Glomerular visceral epithelial cell (primary cell): ENCODE data around the gene OR5AU1.
"Not testable (repeated sequence)": the region's sequence is repeated elsewhere in the genome, so short reads cannot be mapped to it uniquely, and the experiment has no call there.

Source experiments
- DNase-seq: peaks from one replicate; pipeline ENCODE4 v3.0.0-alpha.2; 2016; ENCODE audit errors: extremely low spot score

The OR5AU1 gene

DNA sequence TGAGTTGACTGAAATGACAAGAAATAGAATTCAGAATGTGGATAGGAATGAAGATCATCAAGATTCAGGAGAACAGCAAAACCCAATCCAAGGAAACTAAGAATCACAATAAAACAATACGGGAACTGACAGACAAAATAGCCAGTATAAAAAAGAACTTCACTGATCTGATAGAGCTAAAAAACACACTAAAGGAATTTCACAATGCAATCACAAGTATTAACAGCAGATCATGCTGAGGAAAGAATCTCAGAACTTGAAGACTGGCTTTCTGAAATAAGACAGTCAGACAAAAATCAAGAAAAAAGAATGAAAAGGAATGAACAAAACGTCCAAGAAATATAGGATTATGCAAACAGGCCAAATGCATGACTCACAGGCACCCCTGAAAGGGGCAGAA is 15.3 kb upstream of the OR5AU1 start:
- DNase-seq: no peak

DNA sequence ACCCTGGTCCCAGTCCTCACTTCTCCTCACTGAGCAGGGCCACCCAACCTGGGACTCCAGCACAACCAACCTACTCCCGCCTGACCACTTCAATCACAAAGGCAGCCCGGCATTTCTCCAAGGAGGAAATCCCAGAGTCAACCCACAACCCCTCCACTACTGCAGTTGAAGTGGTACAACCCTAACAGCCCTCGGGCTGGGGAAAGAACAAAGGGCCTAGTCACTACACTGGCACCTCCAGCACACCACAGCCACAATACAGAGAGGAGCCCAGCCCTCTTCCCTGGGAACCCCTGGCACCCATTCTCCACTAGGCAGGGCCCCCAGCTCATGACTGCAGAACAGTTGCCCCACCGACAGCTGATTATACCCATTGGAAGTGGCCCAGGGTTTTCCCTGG is 13.7 kb upstream of the OR5AU1 start:
- no peak for DNase-seq

- peak; percentile 23 for DNase-seq
Observed at GRCh38 chr14:21168055-21168454, 12.2 kb upstream of the OR5AU1 start.

GRCh38 chr14:21165670-21166069 is 9.8 kb upstream of the OR5AU1 start:
- not testable (repeated sequence) for DNase-seq

DNA sequence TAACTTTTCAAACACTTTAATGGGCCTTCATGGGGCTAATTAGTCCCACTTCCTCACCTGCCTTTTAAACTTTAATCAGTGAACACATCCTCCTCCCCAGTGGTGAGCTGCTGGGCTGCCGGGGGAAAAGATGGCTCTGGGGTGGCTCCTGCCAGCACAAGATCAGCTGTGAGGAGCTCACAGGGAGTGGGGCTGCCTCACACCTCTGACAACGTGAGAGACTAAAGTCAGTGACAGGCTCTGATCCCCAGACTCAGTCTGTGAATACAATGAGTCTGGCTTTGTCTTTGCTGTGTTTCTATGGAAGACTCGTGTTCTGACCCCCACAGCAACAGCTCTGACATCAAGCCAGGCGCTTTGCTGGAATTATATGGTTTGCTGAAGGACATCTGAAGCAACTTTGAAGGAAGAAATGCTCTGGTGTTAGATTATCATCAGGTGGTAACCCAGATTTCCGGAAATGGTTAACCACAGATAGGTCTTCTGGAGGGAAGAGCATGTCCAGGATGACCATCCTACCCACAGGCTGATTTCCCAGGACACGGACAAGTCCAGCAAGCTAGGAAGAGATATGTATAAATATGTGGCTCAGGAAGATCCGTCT is 9.2 kb upstream of the OR5AU1 start:
- peak; percentile 25 for DNase-seq

DNA sequence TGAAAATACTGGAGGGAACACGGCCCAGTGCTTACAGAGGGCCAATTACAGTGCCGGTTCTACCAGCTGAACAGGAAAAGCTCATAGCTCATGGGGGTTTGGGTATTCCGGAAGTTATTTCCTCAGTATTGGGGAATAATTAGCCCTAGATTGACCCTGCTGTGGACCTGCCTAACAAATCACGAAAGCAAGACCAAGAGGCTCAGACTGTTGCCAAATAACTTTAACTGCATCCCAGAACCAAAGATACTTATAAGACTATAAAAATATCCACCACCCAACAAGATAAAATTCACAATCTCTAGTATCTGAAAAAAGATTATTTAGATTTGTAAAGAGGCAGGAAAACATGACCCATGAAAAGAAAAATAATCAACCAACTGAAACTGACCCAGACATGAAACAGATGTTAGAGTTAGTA is 8.0 kb upstream of the OR5AU1 start:
- no peak for DNase-seq

GRCh38 chr14:21162081-21162480 is 6.2 kb upstream of the OR5AU1 start:
- no peak for DNase-seq

GRCh38 chr14:21160061-21160610 is 4.3 kb upstream of the OR5AU1 start:
- no peak for DNase-seq

DNA sequence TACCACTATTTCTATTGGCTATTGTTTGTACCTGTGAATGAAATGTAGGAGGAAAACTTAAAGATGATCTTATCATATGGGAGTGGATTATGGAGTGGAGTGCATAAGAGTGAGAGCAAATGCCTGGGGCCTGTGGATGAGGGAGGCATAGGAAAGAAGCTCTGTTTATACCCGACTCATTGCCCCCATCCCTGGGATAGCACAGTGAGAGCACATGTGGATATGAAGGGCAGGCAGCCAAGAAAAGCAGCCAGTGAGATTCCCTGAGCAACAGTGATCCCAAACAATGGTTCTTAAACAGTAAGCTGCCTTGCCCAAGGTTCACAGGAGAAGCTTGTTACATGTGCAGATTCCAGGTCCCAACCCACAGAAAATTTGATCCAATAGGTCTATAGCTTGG is 2.3 kb upstream of the OR5AU1 start:
- DNase-seq: peak; percentile 16

GRCh38 chr14:21149641-21150367 is 6.1 kb downstream of the OR5AU1 start:
- no peak for DNase-seq

GRCh38 chr14:21145437-21145836 is 10.4 kb downstream of the OR5AU1 start:
- DNase-seq: no peak

- no peak for DNase-seq
Observed at GRCh38 chr14:21142357-21142756, 13.5 kb downstream of the OR5AU1 start.

DNA sequence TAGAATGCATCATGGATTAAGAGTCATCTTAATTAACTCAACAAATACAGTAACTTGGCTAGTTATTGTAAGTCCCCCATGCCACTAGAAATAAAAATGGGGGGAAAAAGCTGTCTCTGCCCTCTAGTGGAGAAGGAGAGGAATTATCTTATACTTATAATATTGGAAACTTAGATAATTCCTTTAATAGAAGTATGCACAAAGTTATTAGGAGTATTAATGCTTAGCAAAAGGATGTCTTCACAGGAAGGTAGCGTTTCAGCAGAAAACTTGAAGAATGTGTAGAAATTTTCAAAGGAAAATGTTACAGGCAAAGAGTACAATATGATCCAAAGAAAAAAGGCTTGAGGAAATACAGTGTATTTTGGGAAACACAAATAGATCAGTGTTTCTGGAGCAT is 19.8 kb downstream of the OR5AU1 start:
- peak; percentile 11 for DNase-seq

DNA sequence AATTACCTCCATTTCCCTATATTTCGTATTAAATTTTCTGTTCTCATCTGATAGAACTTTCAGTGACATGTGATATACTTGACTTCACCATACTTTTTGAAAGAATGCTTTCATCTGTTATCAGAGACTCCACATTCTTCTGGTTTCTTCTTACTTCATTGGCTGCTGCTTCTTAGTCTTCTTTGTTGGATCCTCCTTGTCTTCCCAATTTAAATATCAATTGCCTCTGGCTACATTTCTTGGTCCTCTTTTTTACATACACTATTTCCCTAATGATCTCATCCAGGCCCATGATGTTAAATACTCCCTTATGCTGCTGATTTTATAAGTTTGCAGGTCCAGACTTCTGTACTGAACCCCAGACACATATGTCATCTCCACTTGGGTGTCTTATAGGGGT is 22.0 kb downstream of the OR5AU1 start:
- no peak for DNase-seq

- DNase-seq: no peak
Observed at GRCh38 chr14:21123429-21123828, 32.4 kb downstream of the OR5AU1 start.

DNA sequence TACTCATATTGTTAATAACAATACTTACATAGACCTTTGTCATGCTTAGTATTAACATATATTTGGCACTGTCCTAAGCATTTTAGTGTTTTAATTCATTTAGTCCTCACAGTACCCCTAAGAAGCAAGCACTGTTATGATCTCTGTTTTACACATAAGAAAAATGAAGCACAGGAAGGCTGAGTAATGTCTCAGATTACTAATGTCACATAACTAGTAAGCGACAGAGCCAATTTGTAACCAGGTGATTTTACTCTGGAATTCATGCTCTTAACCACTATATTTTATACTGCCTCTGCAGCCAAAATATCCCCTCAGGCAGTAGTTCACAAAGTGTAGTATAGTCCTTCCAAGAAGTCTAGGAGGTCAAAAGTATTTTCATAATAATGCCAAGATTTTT is 34.7 kb downstream of the OR5AU1 start:
- DNase-seq: no peak

- DNase-seq: no peak
Observed at GRCh38 chr14:21120686-21121085, 35.2 kb downstream of the OR5AU1 start.

DNA sequence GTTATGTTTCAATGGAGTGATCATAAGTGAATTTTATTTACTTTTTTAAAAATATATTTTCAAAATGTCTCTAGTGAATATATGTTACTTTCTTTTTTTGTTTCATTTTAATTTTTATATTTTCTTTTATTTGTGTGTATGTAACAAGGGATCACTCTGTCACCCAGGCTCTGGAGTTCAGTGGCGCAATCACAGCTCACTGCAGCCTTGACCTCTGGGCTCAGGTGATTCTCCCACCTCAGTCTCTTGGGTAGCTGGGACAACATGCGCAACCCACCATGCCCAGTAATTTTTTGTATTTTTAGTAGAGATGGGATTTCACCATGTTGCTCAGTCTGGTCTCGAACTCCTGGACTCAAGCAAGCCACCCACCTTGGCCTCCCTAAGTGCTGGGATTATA is 36.9 kb downstream of the OR5AU1 start:
- DNase-seq: no peak

- DNase-seq: no peak
Observed at GRCh38 chr14:21113369-21113768, 42.5 kb downstream of the OR5AU1 start.

DNA sequence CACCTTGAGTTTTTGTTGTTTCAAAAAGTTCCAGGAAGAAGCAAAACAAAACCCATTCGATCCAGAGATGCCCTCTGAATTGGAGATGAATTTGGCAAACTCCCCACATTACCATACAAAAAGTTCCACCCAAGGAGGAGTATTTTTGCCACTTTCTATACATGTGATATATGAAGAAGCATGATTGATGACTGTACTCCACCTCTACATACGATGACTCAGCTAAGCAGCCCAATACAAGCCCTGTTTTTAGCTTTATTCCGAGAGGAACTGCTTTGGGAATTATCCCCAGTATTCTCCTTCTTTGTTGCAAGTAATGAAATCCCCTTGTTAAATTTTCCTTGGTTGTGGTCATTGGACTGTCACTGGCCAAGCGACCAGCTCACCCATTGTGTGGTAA is 43.6 kb downstream of the OR5AU1 start:
- no peak for DNase-seq

DNA sequence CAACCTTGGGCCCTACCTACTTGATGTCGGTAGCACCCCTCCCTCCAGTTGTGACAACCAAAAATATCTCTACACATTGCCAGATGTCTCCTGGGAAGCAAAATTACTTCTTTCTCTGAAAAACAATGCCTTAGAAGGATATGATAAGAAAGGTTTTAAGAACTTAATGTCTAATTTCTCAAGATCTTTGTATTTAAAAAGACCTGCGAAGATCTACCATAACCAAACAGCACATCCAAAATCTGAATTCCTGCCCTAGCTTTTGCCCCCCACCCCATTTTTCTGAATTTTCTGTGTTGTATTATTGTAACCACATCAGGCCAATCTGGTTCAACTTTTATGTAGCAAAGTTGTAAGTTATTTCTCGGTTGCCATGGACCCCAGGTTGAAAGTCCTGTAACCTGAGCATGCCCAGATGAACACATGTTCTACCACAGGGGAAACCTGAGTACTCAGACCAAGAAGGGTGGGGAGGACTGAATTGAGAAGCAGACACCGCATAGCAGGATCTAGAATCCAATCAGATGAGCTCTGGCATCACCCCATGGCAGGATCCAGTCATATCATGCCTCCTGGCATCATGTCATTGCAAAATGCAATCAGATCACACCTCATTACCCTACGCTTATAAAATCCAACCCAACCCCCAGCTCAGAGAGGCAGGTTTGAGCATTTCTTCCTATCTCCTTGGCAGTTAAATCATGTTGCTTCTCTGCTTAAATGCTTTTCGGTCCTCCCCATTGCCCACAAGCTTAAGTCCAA is 46.3 kb downstream of the OR5AU1 start:
- DNase-seq: no peak

DNA sequence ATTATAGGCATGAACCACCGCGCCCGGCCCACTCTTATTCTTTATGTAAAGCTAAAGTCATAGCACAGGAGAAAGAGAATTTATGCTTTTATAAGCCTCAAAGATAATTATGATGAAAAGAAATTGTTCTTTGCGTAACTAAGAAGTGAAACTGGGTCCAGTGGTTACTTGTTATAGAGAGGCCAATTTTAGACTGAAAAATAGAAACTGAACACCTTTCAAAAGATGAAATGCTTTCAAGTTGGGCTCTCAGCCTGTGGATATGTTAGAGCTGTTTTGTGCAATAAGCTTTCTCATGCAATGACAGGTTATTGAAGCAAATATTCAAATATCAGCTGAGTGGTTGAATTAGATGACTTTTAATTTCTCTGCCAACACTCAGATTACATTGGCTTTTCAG is 47.1 kb downstream of the OR5AU1 start:
- DNase-seq: no peak
